ENCODE measurements around the gene TENT4B.

DNA sequence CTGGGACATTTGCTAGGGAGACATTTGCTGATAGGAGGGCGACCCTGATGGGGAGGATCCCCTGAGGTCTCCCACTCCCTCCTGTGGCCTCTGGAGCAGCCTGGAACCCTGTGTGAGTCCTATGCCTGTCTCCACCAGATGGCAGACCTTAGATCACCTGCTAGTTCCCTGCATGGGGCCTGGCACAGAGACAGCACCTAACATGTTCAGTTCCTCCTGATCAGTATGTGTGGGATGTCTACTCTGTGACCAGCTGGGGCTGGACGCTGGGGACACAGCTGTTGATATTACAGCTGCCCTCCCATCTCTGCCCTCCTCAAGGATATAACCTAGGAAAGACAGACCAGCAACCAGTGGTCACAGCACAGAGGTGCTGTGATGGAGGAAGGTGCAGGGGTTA lies 112.2 kb downstream of the TENT4B start:
- no peak for TF ChIP-seq POLR2A (IDR thresholded peaks at IDR 0.05)
- TF ChIP-seq, protein P1, sequence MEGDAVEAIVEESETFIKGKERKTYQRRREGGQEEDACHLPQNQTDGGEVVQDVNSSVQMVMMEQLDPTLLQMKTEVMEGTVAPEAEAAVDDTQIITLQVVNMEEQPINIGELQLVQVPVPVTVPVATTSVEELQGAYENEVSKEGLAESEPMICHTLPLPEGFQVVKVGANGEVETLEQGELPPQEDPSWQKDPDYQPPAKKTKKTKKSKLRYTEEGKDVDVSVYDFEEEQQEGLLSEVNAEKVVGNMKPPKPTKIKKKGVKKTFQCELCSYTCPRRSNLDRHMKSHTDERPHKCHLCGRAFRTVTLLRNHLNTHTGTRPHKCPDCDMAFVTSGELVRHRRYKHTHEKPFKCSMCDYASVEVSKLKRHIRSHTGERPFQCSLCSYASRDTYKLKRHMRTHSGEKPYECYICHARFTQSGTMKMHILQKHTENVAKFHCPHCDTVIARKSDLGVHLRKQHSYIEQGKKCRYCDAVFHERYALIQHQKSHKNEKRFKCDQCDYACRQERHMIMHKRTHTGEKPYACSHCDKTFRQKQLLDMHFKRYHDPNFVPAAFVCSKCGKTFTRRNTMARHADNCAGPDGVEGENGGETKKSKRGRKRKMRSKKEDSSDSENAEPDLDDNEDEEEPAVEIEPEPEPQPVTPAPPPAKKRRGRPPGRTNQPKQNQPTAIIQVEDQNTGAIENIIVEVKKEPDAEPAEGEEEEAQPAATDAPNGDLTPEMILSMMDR (IDR thresholded peaks at IDR 0.05): peak; percentile 13 to 44 (median 27)

Data from Peyer's patch (tissue), 4 donors.